Adrenal gland (tissue), 12 donors: ENCODE data around the gene ZNF608. TPM values are rescaled to one million over a fixed set of nuclear protein-coding genes. Genes with fewer than 3 reads are reported as not detected.

Source experiments
- DNase-seq, 7 donors: peaks; one replicate each; pipeline ENCODE4 v3.0.0-alpha.2; 2019 to 2020
- H3K27ac ChIP-seq, 5 donors: fragments of 200-600 bp; sonication (generic) in 4 of 5; 1 replicate in 3 of 5; 2 replicates in 2 of 5; pipeline versions ENCODE4 v1.5.1 to v1.8.0; 2016 to 2020; ENCODE audit warnings: mild to moderate bottlenecking in 1 of 5
- H3K27me3 ChIP-seq: fragments of 200-600 bp; 2 replicates; pipeline ENCODE4 v1.8.0; 2021
- H3K36me3 ChIP-seq, 2 donors: fragments of 200-600 bp; replicated peaks in 1 of 2; 1 replicate in 1 of 2; 2 replicates in 1 of 2; pipeline versions ENCODE4 v1.5.1 to v1.8.0; 2018 to 2022
- H3K4me1 ChIP-seq, 2 donors: fragments of 200-600 bp; replicated peaks in 1 of 2; 1 replicate in 1 of 2; 2 replicates in 1 of 2; pipeline versions ENCODE4 v1.5.1 to v1.8.0; 2018 to 2021
- H3K4me3 ChIP-seq, 4 donors: fragments of 200-600 bp; sonication (generic) in 3 of 4; one replicate each; pipeline ENCODE4 v1.5.1; 2016 to 2018
- H3K9me3 ChIP-seq, 3 donors: fragments of 200-600 bp; sonication (generic) in 1 of 3; replicated peaks in 1 of 3; 1 replicate in 2 of 3; 2 replicates in 1 of 3; pipeline versions ENCODE4 v1.5.1 to v1.8.0; 2016 to 2021
- POLR2A ChIP-seq, 2 donors: fragments of 450-650 bp; IDR thresholded peaks; one replicate each; pipeline ENCODE4 v1.6.1; 2017; ENCODE audit warnings: antibody characterized with exemption in 2 of 2, mild to moderate bottlenecking in 2 of 2, moderate library complexity in 1 of 2
- WGBS, 4 donors: extraction: QIAGEN DNeasy Blood & Tissue Kit in 2 of 4; methylation state at CpG; one replicate each; pipeline versions ENCODE4 v1.1.5 to v1.1.7; 2013 to 2017; 5-methylcytosine and 5-hydroxymethylcytosine counted together
- intact Hi-C, 2 donors: fragments of 100-400 bp; cut with DNase I; formaldehyde crosslinking; loops; one replicate each; pipeline versions ENCODE4 v1.14.1 to v1.15.0; 2022 to 2023
- polyA plus RNA-seq, 3 donors: library from polyadenylated mRNA; stranded (reverse); fragments of 200-250 nt in 2 of 3; fragments of 350-450 nt in 1 of 3; fragmentation: Illumina TruSeq in 1 of 3; extraction: RNeasy Lipid Tissue Mini Kit (QIAGEN cat#74804) in 1 of 3; gene quantifications; one replicate each; pipeline ENCODE4 v1.2.3, GENCODE V29; 2013 to 2014
- total RNA-seq, 9 donors: library from RNA; depleted of rRNA in 4 of 9; stranded (reverse); fragments of >200 nt in 4 of 9; fragments of 120-200 nt in 1 of 9; fragmentation: NEBNext Ultra II Directional in 1 of 9; extraction: Animal tissue kit (Norgen Biotek cat#: 25700) in 1 of 9; gene quantifications; one replicate each; pipeline versions ENCODE4 v1.1.0 to v1.2.4, GENCODE V29; 2013 to 2023
- TF ChIP-seq, protein P1 (sequence below), 6 experiments: fragments of 450-650 bp in 4 of 6; fragments of 200-600 bp in 2 of 6; sonication (generic) in 1 of 6; IDR thresholded peaks; 1 replicate in 5 of 6; 2 replicates in 1 of 6; pipeline versions ENCODE4 v1.5.1 to v1.8.0; 2016 to 2021; ENCODE audit warnings: antibody characterized with exemption in 6 of 6, mild to moderate bottlenecking in 2 of 6, moderate library complexity in 1 of 6
- donor health status: healthy with polysubstance abuse.
- donor health status: Bipolar disorder and iron deficiency.
- donor health status: DM: yes; HTN: yes; CAD: no.
- donor health status: DM: no; HTN: no; CAD: no.
- donor health status: DM: no; HTN: no; CAD: no.
- donor health status: DM: yes; HTN: yes; CAD: no.

ZNF608 gene
- total and polyA plus RNA-seq, 12 donors: 14.4 to 55.0 (median 29.1) TPM

DNA sequence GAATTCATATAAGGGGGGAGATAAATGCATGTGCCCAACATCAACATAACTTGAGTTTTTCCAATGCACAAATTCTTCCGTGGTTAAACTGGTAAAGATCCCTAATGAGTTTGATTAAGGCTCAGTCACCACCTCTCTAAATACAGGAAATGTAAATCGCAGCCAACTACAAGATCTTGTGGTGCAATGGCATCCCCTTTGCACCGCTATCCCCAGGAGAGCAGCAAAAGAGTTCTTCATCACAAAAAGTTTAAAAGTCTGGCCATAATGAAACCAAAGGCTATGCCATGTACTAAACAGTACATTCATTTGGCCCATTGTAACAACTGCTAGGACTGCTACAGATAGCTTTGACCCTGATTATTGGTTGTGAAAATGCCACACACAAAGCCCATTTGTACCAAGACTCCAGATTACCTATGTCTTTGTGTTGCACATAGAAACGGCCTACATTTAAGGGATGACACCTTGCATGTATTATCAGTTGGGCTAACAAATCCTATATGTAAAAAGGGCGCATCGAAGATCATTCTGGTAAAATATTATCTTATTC, 44.5 kb downstream of the ZNF608 start:
- no peak overlapping the region for H3K4me3 ChIP-seq
- no peaks in the 10 kb centered on the region for H3K36me3 ChIP-seq
- intact Hi-C loops: no loop called here
- H3K4me1 ChIP-seq: peaks cover 10 to 27% of the 10 kb centered on the region in 2 donors
- TF ChIP-seq, protein P1, sequence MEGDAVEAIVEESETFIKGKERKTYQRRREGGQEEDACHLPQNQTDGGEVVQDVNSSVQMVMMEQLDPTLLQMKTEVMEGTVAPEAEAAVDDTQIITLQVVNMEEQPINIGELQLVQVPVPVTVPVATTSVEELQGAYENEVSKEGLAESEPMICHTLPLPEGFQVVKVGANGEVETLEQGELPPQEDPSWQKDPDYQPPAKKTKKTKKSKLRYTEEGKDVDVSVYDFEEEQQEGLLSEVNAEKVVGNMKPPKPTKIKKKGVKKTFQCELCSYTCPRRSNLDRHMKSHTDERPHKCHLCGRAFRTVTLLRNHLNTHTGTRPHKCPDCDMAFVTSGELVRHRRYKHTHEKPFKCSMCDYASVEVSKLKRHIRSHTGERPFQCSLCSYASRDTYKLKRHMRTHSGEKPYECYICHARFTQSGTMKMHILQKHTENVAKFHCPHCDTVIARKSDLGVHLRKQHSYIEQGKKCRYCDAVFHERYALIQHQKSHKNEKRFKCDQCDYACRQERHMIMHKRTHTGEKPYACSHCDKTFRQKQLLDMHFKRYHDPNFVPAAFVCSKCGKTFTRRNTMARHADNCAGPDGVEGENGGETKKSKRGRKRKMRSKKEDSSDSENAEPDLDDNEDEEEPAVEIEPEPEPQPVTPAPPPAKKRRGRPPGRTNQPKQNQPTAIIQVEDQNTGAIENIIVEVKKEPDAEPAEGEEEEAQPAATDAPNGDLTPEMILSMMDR (IDR thresholded peaks at IDR 0.05): no peak
- no peak for TF ChIP-seq POLR2A (IDR thresholded peaks at IDR 0.05)
- no peak overlapping the region for H3K27ac ChIP-seq
- H3K27me3 ChIP-seq: no peaks in the 10 kb centered on the region
- no peak for DNase-seq
- 82 to 94% (median 88%) methylated on average over 6 of the region's 6 CpGs for WGBS, 4 donors
- H3K9me3 ChIP-seq: no peaks in the 10 kb centered on the region

DNA sequence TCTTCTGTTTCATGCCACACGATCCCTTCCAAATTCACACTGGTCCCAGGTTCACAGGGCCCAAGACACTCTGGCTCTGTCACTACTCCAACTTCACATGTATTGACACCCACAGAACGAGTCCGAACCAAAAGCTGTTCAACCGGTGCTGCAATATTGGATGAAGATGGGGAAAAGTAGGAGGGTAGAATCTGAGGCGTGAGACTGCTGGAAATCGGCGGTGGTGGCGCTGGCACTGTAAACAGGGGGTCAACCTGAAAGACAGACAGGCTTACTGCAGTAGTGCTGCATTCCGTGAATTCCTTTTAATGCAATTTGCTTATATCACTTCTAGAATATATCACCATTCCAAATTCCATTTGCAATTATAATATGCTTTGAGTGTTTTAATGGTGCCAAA, 45.4 kb downstream of the ZNF608 start:
- no peak overlapping the region for H3K27ac ChIP-seq
- intact Hi-C loops: no loop called here

DNA sequence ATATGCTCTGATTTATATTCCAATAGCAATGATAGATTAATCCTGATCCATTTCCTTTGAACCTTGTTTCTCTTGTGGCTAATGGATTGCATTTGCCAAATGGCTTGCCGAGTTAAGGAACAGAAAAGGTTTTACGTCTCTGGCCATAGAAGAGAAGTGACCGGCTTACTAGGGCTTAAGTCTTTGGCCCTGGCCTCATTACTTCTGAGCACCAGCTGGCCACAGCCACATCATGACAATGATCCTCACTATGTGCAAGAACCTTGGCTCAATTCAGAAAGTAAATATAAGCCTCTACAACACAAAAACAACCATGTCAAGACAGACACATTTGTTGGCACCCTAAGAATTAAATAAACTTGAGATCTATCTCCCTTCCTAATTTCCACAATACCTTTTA, 46.1 kb downstream of the ZNF608 start:
- no peak for TF ChIP-seq POLR2A (IDR thresholded peaks at IDR 0.05)
- TF ChIP-seq, protein P1 (IDR thresholded peaks at IDR 0.05): no peak
- Histone ChIP-seq H3K36me3 (no peaks in the 10 kb centered on the region), H3K9me3 (no peaks in the 10 kb centered on the region), H3K27ac (no peak overlapping the region), H3K4me1 (peaks cover 10 to 26% of the 10 kb centered on the region in 2 donors), H3K27me3 (no peaks in the 10 kb centered on the region), H3K4me3 (no peak overlapping the region)
- no peak for DNase-seq
- intact Hi-C loops: no loop called here
- WGBS, 4 donors: 92 to 100% (median 95%) methylated on average over 3 of the region's 3 CpGs

More for the DNA sequence above, 45.4 kb downstream of the ZNF608 start:
- Histone ChIP-seq H3K27me3 (no peaks in the 10 kb centered on the region), H3K4me3 (no peak overlapping the region), H3K36me3 (no peaks in the 10 kb centered on the region), H3K9me3 (no peaks in the 10 kb centered on the region), H3K4me1 (peaks cover 10 to 26% of the 10 kb centered on the region in 2 donors)
- TF ChIP-seq, protein P1 (IDR thresholded peaks at IDR 0.05): no peak
- no peak for TF ChIP-seq POLR2A (IDR thresholded peaks at IDR 0.05)
- WGBS, 4 donors: 92 to 98% (median 94%) methylated on average over 9 of the region's 9 CpGs
- no peak for DNase-seq

DNA sequence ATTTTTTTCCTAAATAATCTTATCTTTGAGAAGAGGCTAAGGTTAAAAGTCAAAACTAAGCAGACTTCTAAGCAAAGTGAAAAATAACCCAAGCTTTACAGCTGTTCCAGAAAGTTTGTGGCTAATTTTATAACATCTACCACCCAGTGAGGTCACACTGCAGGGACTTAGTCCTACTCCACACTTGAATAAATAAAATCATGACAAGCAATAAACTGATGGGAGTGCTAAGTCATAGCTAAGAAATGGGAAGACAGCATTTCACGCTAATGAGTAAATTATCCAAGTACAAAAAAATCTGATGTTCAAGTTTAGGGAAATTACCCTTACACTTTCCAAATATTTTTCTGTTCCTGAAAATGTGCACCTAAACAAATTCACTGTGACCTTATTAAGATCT, 47.7 kb downstream of the ZNF608 start:
- WGBS, 4 donors: 63 to 86% (median 78%) methylated on average over 1 of the region's 1 CpG
- TF ChIP-seq POLR2A (IDR thresholded peaks at IDR 0.05): no peak
- TF ChIP-seq, protein P1 (IDR thresholded peaks at IDR 0.05): no peak
- intact Hi-C loops: no loop called here
- H3K9me3 ChIP-seq: no peaks in the 10 kb centered on the region
- H3K27ac ChIP-seq: peak overlapping the region in 2 of 5 donors; percentile 4 to 55
- DNase-seq: no peak
- no peak overlapping the region for H3K4me3 ChIP-seq
- no peaks in the 10 kb centered on the region for H3K27me3 ChIP-seq
- no peaks in the 10 kb centered on the region for H3K36me3 ChIP-seq
- H3K4me1 ChIP-seq: peaks cover 10 to 26% of the 10 kb centered on the region in 2 donors
